Muscle layer of duodenum (tissue), 2 donors: ENCODE measurements around the gene RNASEH2A.
"Not testable (repeated sequence)": the region's sequence is repeated elsewhere in the genome, so short reads cannot be mapped to it uniquely, and the experiment has no call there.

Experiments
- H3K27ac ChIP-seq: one replicate; pipeline ENCODE4 v1.7.0; 2013; ENCODE audit warnings: mild to moderate bottlenecking, low read length
- H3K27me3 ChIP-seq: one replicate; pipeline ENCODE4 v1.7.0; 2013; ENCODE audit warnings: low read depth, mild to moderate bottlenecking, control low read depth, low read length
- H3K36me3 ChIP-seq, 2 donors: one replicate each; pipeline ENCODE4 v1.7.0; 2013; ENCODE audit warnings: low read length in 2 of 2, control low read depth in 1 of 2, mild to moderate bottlenecking in 1 of 2; ENCODE audit not compliant: insufficient read depth in 2 of 2, control insufficient read depth in 1 of 2
- H3K4me1 ChIP-seq, 2 donors: one replicate each; pipeline ENCODE4 v1.7.0; 2013; ENCODE audit warnings: low read length in 2 of 2, mild to moderate bottlenecking in 2 of 2, control low read depth in 1 of 2, moderate library complexity in 1 of 2; ENCODE audit not compliant: insufficient read depth in 2 of 2, control insufficient read depth in 1 of 2
- H3K4me3 ChIP-seq, 2 donors: one replicate each; pipeline ENCODE4 v1.7.0; 2013; ENCODE audit warnings: low read length in 2 of 2, low read depth in 1 of 2, mild to moderate bottlenecking in 1 of 2
- H3K9me3 ChIP-seq, 2 donors: one replicate each; pipeline ENCODE4 v1.7.0; 2013; ENCODE audit warnings: low read length in 2 of 2, control low read depth in 1 of 2, mild to moderate bottlenecking in 1 of 2; ENCODE audit not compliant: control insufficient read depth in 1 of 2
- donor health status: healthy.

The RNASEH2A gene

GRCh38 chr19:12797141-12797587 lies 9.2 kb upstream of the RNASEH2A start:
- Histone ChIP-seq H3K9me3 (no peaks in the 10 kb centered on the region), H3K36me3 (peaks cover 0 to 9% of the 10 kb centered on the region in 2 donors), H3K4me1 (peaks cover 11 to 30% of the 10 kb centered on the region in 2 donors), H3K27me3 (no peaks in the 10 kb centered on the region), H3K27ac (no peak overlapping the region), H3K4me3 (no peak overlapping the region)

- H3K36me3 ChIP-seq, H3K9me3 ChIP-seq: not testable (repeated sequence)
These were observed 8.8 kb upstream of the RNASEH2A start for GRCh38 chr19:12797607-12798006.

GRCh38 chr19:12799742-12800465 lies 6.5 kb upstream of the RNASEH2A start:
- H3K27me3 ChIP-seq = no peaks in the 10 kb centered on the region
- H3K4me3 ChIP-seq = peak overlapping the region in 1 of 2 donors; percentile 96
- no peak overlapping the region for H3K27ac ChIP-seq

More at GRCh38 chr19:12797607-12798006, 8.8 kb upstream of the RNASEH2A start:
- not testable (repeated sequence) for H3K4me3 ChIP-seq, H3K27ac ChIP-seq, H3K27me3 ChIP-seq
- H3K4me1 ChIP-seq = peaks cover 11 to 35% of the 10 kb centered on the region in 2 donors

GRCh38 chr19:12800466-12800770 lies 6.0 kb upstream of the RNASEH2A start:
- H3K4me3 ChIP-seq = peak overlapping the region; percentile 83 to 96

More at GRCh38 chr19:12799742-12800465, 6.5 kb upstream of the RNASEH2A start:
- no peaks in the 10 kb centered on the region for H3K9me3 ChIP-seq
- H3K4me1 ChIP-seq = peaks cover 11 to 36% of the 10 kb centered on the region in 2 donors
- H3K36me3 ChIP-seq = peaks cover 0 to 9% of the 10 kb centered on the region in 2 donors

DNA sequence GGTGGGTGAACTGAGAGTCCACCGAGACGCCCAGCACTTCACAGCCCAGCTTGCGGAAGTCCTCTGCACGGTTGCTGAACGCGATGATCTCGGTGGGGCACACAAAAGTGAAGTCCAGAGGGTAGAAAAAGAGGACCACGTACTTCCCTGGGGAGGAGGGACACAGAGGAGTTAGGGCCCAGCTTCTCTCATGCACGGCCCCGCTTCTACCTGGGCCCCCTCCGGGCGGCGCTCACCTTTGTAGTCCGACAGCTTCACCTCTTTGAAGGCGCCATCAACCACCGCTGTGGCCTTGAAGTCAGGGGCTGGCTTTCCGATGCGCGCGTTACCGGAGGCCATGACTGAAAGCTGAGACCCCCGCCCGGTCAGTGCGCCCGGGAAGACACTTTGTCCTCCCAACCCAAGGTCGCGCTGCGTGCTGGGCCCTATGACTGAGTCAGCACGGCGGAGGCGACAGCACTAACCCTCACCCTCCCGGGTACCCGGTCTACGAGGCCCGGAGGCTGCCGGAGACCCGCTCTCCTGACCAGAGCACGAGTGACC lies 5.4 kb upstream of the RNASEH2A start:
- Histone ChIP-seq H3K27me3 (no peaks in the 10 kb centered on the region), H3K36me3 (peaks cover 0 to 9% of the 10 kb centered on the region in 2 donors), H3K4me1 (peaks cover 8 to 32% of the 10 kb centered on the region in 2 donors), H3K4me3 (peak overlapping the region; percentile 83 to 96), H3K27ac (peak overlapping the region; percentile 31), H3K9me3 (no peaks in the 10 kb centered on the region)

More at GRCh38 chr19:12800466-12800770, 6.0 kb upstream of the RNASEH2A start:
- peaks cover 11 to 36% of the 10 kb centered on the region in 2 donors for H3K4me1 ChIP-seq
- no peaks in the 10 kb centered on the region for H3K27me3 ChIP-seq
- H3K36me3 ChIP-seq = peaks cover 0 to 9% of the 10 kb centered on the region in 2 donors
- H3K27ac ChIP-seq = no peak overlapping the region
- no peaks in the 10 kb centered on the region for H3K9me3 ChIP-seq

DNA sequence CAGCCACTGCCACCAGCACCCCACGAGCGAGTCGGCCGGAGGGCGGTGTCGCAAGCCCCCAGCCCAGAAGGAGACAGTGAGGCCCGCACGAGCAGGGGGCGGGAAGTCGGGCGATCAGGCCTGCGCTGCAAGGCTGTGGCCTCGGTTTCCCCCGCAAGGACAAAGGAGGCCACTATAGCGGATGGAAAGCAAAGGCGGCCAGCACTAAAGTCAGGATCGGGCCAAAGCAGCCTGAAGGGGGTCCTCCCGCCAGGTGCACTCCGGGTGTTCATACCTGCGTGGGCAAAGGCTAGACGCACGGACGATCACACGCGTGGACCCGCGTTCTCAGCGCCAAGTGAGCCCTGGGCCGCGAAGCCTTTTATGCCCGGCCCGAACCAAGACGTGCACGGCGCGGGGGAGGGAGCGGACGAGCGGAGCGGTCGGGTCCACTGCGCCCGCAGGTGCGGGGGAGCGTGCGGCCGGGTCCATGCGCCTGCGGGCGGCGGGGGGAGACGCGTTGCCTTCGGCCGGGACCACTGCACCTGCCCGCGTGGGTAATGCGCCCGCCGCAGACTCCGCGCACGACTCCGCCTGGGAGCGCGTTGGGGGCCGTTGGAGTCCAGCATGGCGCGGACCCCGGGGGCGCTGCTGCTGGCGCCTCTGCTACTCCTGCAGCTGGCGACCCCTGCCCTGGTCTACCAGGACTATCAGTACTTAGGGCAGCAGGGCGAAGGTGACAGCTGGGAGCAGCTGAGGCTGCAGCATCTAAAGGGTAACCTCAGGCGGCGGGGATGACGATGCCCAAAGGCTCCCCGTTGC lies 4.7 kb upstream of the RNASEH2A start, which contains the start of the genes PRDX2 and THSD8:
PRDX2 (minus strand) TSS at position 335 of the 801 bp plus-strand sequence. CDS start 539 bp downstream, outside the sequence.
THSD8 (plus strand) TSS at position 604 of the 801 bp plus-strand sequence; CDS start at position 607, 3 bp downstream.
- Histone ChIP-seq H3K4me3 (peak within 1 kb of the TSS; percentile 83 to 96), H3K27ac (peak within 1 kb of the TSS; percentile 31), H3K27me3 (no peaks in the 10 kb centered on the region), H3K9me3 (no peaks in the 10 kb centered on the region), H3K4me1 (peaks cover under 1 to 29% of the 10 kb centered on the region in 2 donors), H3K36me3 (peaks cover 0 to 9% of the 10 kb centered on the region in 2 donors)

GRCh38 chr19:12802267-12803106 lies 3.9 kb upstream of the RNASEH2A start:
- Histone ChIP-seq H3K4me1 (peaks cover 0 to 37% of the 10 kb centered on the region in 2 donors), H3K4me3 (peak overlapping the region; percentile 83 to 96)

GRCh38 chr19:12804051-12804450 lies 2.3 kb upstream of the RNASEH2A start:
- Histone ChIP-seq H3K27me3 (no peaks in the 10 kb centered on the region), H3K36me3 (peaks cover 0 to 9% of the 10 kb centered on the region in 2 donors), H3K27ac (no peak overlapping the region), H3K4me3 (no peak overlapping the region), H3K4me1 (peaks cover 0 to 37% of the 10 kb centered on the region in 2 donors), H3K9me3 (no peaks in the 10 kb centered on the region)

More at GRCh38 chr19:12802267-12803106, 3.9 kb upstream of the RNASEH2A start:
- Histone ChIP-seq H3K27me3 (no peaks in the 10 kb centered on the region), H3K9me3 (no peaks in the 10 kb centered on the region), H3K36me3 (peaks cover 0 to 9% of the 10 kb centered on the region in 2 donors), H3K27ac (no peak overlapping the region)

DNA sequence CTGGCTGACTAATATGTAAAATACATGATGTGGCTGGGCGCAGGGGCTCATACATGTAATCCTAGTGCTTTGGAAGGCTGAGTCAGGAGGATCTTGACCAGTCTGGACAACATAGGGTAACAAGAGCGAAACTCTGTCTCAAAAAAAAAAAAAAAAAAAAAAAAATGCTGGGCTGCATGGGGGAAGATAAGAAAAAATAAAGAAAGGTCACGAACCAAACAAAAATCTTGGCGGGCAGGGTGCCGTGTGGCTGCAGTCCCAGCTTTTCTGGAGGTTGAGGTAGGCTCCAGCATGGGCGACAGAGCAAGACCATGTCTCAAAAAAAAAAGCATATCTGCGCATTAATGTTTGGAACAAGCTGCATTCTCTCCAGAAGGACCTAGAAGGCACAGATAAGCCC lies 8.7 kb downstream of the RNASEH2A start:
- Histone ChIP-seq H3K27me3 (no peaks in the 10 kb centered on the region), H3K36me3 (peaks cover 0 to 5% of the 10 kb centered on the region in 2 donors), H3K27ac (no peak overlapping the region), H3K4me3 (no peak overlapping the region), H3K4me1 (no peaks in the 10 kb centered on the region), H3K9me3 (no peaks in the 10 kb centered on the region)

- not testable (repeated sequence) for H3K36me3 ChIP-seq, H3K27me3 ChIP-seq, H3K27ac ChIP-seq, H3K9me3 ChIP-seq, H3K4me1 ChIP-seq, H3K4me3 ChIP-seq
These were observed 10.8 kb downstream of the RNASEH2A start for GRCh38 chr19:12817188-12817587.
